GOT3 (cell line): ENCODE measurements around the gene ZNF697.
"Not testable (repeated sequence)": the region's sequence is repeated elsewhere in the genome, so short reads cannot be mapped to it uniquely, and the experiment has no call there.

Source experiments
- DNase-seq: peaks from one replicate; lab custom pipeline; 2025; ENCODE audit warnings: mixed read lengths; lab: John Stamatoyannopoulos, UW

Gene ZNF697

DNA sequence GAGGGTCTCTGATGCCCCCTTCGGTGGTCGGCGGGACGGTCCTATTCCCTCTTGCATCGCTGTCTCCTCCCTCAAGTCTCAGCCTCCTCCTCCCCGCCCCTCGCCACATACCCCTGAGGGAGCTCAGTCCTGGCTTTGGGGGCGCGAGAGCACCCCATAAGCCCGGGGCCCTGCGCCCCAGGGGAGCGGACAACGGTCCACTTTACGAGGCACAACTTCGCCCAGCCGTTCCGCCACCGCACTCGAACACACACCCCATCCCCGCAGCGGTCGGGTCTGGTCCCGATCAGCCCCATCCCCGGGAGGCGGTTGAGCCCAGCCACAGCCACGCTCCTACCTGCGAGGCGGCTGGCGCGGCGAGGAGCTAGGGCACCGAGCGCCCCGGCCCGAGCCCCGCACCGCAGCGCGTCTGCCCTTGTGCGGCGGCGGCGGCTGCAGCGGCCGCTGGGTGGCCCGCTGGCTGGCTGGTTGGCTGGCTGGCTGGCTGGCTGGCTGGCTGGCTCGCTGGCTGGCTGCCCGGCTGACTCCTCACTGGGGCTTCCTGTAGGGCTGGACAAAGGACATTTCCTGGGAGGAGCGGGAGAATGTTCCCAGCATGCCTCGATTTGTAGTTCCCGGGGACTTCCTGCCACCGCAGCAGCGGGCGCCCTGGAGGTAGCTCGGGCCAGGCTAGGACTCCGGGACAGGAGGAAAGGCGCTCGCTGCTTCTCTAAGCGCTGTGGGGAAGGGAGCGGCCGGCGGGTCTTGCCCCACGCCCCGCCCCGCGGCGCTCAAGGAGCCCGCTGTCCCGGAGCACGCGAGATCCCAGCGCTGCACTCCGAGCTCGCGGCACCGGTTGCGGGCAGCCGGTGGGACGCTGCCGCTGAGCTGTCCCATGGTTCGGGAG lies at the start of gene ZNF697:
Gene ZNF697 (minus strand): TSS at position 533 of the 886 bp plus-strand sequence. CDS start 22,166 bp downstream, outside the sequence.
- DNase-seq, result peak; percentile 66

DNA sequence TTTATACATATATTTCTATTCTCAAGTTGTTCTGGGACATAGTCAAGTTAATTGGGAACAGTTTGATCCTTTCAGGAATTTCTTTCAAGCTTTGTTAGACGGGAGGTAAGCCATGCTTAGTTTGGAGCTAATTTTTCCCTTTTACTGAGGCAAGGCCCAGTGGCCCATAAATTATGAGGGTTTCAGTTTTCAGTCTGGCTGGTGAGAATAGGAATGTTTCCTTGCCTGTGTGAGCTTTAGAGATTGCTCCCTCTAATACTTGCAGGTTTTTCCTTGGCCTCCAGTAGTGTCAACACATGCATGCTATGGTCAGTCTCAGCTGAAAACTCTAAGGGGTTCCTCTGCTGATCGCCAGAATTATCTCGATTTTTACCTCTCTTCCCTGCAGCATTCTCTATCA lies 49.5 kb upstream of the ZNF697 start:
- DNase-seq, result no peak

DNA sequence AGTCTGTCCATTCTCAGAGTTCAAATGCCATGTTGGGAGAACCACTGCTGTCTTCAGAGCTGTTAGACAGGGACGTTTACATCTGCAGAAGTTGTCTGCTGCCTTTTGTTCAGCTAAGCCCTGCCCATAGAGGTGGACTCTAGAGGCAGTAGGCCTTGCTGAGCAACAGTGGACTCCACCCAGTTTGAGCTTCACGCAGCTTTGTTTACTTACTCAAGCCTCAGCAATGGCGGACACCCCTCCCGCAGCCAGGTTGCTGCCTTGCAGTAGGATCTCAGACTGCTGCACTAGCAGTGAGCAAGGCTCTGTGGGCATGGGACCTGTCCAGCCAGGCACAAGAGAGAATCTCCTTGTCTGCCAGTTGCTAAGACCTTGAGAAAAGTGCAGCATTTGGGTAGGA lies 48.8 kb upstream of the ZNF697 start:
- not testable (repeated sequence) for DNase-seq

DNA sequence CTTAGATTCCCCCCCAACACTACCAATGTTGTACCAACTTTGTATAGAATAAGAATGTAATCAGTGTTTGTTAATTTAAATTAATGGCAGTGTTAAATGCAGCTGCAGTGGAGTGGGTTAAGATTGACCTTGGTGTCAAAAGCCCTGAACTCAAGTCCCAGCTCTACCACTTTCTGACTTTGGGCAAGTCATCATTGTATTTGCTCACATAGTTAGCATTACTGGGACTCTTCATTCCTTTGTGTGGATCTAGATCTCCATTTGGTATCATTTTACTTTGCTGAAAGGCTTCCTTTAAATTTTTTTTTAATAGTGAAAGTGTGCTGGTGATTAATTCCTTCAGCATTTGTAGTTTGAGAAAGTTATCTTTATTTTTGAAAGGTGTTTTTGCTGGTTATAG lies 41.4 kb upstream of the ZNF697 start:
- no peak for DNase-seq

DNA sequence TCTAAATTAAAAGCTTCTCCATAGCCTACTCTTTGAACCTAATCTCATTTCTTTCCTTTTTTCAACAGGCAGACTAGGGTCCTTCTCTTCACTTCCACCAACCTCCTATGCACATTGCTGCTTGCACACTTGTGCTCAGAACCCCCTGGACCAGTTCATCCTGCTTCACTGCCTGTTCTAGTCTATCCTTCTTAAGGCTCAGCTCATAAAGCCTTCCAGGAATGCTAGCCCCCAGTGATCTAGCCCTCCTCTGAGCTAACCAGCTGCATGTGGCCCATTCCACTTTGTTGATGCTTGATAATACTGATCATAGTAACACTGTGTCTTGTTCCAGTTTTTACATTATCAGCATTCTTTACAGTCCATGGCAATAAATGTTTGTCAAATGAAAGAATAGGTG lies 40.7 kb upstream of the ZNF697 start:
- DNase-seq, result no peak

DNA sequence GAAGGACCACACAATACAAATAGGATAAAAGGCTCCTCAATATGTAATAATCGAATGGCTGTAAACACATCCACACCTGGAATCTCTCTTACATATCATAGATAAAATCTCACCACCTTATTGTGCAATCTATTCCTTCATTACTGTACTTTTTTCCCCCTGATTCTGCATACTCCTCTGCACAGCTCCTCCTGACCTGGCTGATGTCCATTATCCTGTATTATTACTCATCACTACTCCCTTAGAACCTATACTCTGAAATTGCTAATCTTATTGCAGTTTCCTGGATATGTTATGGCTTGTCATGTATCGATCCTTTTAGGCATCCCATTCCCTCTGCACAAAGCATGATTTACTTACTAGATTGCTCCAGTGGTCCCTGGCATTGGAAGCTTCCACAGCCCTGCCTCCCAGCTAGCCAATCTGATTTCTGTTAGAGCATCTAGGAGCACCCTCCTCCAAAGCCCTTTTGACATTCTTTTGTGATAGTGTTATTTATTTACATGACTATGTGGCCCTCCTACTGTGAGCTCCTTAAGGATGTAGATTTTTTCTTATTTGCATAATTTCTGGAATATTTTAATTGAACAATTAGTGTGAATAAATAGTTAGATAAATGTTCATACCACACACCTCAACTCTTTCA lies 39.5 kb upstream of the ZNF697 start:
- no peak for DNase-seq

DNA sequence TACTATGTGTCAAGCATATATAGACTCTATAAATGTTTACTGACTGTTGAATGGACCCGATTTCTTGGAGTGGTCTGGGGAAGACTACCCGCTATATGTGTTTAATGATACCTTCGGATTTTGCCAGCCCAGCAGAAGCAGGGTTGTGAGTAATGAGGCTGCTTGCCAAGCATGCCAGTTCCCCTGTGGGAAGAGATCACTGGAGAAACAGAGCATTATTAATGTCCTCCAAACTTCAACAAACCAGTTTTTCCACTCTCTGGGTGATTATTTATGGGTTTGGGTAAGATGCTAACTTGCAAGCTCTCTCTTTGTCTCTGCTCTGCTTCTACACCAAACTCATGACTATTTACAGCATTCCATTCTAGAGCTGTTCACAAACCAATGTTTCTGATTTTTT lies 38.6 kb upstream of the ZNF697 start:
- no peak for DNase-seq

DNA sequence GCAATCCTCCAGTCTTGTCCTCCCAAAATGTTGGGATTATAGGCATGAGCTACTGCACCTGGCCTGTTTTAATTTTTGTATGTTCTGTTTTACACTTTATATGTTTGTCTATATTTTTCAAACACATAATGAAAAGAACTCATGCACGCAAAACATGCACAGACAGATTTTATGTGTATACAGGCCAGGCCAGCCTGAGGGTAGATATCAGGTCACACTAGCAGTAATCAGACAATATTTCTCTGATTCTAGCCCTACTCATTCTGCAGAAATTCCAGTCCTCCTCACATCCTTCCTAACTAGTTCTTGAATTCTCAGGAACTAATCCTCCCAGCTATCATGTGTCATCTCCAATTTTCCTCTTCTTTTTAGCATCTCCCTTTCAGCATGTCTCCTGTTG lies 35.8 kb upstream of the ZNF697 start:
- DNase-seq, result no peak

DNA sequence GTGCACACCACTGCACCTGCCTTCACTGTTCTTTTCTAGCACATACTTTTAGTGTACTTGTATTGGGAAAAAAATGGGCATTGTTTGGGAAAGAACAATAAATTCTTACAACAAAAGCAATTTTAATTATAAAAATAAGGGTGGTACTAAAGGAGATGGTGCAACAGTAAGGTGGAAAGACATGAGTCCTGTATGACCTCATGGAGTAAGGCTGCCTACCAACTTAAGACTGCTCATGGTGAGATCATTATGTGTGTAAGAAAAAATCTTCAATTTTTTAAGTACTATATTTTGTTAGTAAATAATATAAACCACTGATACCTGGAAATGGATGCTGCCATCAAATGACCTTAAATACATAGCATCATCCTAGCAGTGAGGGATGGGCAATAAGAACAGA lies 34.1 kb upstream of the ZNF697 start:
- DNase-seq, result no peak

DNA sequence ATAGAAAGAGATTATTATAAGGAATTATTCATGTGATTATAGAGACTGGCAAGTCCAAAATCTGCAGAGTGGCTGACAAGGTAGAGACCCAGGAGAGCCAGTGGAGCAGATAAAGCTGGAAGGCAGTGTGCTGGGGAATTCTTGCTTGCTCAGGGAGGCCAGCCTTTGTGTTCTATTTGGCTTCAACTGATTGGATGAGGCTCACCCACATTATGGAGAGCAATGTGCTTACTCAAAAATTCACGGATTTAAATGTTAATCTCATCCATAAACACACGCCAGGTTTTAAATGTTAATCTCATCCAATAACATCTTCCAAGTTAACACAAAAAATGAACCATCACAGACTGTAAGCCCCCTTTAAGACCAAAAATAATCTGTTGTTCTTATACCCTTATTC lies 33.5 kb upstream of the ZNF697 start:
- no peak for DNase-seq

DNA sequence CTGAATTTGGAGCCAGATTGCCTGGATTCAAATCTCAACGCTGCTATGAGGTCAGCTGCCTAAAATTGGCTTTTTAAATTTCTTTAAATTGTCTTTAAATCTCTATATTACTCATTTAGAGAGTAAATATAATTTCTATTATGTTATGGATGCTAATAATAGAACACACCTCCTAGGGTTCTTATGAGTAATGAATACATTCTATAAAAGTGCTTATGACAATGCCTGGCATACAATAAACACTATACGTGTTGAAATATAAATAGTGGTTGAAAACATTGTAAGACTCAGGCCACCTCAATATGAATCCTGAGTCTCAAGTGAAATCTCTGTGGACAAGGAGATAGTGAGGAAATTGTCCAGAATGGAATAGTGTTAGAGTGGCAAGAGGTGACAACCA lies 32.7 kb upstream of the ZNF697 start:
- no peak for DNase-seq

DNA sequence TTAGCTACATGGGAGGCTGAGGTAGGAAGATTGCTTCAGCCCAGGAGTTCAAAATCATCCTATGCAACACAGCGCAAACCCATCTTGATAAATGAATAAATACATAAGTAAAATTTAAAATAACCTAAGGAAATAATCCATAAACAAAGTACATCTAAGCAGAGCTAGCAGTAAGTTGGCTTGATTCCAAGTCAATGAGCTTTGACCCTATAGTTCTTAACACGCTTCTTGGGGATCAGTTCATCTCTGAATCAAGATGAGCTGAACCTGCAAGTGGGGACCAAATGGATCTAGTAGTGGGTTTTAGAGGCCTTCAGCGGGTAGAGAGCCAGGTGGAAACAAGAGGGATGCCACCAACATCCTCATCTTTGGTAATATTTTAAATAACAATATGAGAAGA lies 32.1 kb upstream of the ZNF697 start:
- DNase-seq, result no peak

DNA sequence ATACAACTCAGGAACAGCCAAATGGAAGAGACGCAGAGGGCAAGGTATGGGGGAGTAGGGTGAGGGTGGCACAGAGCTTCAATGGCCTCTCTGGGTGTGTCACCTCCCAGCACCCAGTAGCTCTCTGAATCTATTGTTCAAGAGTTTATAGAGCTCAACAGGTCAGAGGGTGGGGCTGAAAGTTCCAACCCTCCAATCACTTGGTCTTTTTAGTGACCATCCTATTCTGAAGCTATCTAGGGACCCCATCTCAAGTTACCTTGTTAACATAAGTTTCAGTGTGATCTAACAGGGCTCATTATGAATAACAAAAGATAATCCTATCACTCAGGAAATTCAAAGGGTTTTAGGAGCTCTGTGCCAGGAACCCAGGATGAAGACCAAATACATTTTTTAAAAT lies 31.2 kb upstream of the ZNF697 start:
- no peak for DNase-seq

DNA sequence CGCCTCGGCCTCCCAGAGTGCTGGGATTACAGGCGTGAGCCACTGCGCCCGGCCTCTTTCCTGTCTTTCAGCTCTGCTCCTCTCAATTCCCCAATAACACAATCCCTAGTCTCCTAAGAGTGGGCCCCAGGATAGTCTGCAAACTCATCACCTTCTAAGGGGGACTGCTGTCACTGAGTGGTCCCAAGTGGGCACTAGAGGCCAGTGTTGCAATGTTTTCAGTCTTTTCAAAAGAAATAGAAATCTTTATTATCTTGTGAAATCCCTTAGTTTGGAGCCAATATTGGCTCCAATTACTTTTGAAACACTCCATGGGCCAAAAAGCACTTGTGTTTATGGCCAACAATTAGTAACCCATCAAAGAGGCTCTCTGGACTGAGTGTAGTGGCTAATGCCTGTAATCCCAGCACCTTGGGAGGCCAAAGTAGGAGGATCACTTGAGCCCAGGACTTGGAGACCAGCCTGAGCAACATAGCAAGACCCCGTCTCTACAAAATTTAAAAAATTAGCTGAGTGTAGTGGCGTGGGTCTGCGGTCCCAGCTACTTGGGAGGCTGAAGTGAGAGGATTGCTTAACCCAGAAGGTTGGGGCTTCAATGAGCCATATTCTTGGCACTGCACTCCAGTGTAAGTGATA lies 28.6 kb upstream of the ZNF697 start:
- DNase-seq, result no peak

DNA sequence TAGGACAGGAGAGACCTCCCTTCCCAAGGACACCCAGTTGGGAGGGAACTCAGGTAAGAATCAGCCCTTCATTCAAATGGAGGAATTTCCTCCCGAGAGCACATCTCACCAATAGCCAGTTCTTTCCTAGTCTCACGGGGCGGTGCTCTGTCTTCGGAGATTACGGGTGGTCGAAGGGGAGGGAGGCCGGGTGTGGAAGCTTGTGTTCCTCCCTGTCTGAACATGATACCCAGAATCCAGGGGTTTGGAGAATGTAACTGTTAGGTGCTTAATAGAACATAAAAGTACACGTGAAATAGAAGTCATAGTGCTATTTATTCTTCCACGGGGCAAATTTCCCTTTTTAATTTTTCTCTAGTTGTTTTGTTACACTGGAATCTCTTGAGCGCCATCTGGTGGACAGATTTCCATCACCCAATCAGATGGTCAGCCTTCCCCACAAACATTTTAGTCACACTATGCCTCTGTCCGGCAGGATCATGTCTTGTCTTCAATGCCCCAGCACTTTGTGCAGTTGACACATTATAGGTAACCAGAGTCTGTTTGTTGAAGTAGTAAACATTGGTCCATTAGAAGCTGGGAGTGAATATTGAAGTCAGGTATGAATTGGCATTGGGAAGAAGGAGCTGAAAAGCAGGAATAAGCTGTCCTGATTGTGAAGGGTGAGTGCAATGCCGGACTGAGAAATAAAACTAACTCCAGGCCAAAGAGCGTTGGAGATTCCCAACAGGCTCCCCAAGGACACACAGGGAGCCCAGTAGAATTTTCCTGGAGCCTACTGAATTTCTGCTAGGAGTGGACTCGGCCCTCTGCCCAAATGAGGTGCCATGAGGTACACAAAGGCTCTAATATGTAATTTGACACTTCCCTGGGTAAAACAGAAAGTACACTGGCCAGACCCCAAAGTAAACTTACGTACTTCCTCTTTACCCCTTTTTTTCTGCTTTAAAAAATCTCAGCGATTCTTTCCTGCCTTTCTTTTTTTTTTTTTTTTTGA lies 27.6 kb upstream of the ZNF697 start:
- peak; percentile 8 for DNase-seq

DNA sequence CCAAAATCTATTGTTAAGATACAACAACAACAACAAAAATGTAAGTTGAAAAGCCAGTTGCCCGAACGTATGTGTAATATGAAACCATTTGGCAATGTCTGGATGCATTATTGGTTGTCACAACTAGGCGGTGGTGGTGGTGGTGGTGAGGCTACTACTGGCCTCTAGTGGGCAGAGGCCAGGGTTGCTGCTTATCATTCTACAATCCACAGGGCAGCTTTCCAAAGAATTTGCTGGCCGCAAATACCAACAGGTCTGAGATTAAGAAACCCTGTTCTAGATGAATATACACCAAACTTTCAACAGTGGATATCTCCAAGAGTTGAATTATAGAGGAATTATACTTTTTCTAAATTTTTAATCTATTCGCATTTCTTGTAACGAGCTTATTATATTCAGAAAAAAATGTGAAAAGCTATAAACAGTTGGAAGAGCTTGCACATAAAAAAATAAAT lies 26.8 kb upstream of the ZNF697 start:
- peak; percentile 2 for DNase-seq

DNA sequence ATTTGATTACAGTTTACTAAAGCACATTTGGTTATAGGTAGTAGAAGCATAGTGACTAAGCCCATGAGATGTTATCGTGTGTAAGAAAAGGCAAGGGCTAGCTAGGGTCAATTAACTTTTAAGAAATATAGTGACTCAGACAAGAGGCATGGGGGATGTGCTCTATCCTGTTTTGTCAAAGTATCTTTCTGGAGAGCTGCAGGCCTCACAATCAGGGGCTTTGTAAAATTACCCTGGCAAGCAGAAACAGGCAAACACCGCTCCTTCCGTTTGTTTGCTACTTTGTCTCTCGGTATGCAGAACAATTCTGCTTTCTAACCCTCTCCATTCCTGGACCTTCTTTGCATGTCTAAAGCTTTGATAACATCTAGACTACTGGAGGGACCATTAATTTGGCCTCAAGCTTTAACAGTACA lies 26.1 kb upstream of the ZNF697 start:
- no peak for DNase-seq

DNA sequence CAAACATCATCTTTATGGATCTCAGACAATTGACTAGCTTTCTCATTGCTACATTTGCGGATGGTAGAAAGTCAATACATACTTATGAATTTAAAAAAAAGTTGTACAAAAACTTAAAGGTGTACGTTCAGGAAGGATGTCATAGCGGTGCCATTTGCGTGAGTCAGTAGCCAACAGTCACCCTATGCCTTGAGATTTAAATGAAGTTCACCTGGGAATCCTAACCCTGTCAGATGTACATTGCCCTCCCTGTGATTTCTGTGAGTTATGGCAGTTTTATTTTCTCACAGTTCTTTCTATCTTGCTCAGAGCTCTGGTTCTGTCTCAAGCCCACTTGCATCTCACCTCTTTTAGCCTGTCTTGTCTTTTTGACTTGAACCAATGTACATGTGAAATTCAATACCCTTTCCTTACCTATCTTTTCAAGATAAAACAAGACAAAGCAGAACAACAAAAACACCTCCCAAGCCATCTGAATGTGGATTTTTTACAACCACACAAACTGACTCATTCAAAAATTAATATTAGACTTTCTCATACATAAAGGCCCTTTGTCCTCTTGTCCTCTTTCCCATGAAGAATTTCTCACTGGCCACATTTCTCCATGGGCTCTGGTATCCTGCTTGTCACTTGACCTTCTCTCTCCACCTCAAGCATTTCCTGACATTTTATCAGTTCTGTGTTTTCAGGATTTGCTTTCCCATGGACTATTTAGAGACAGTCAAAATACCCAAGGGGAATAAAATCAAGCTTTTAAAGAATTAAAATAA lies 25.3 kb upstream of the ZNF697 start:
- DNase-seq, result no peak

DNA sequence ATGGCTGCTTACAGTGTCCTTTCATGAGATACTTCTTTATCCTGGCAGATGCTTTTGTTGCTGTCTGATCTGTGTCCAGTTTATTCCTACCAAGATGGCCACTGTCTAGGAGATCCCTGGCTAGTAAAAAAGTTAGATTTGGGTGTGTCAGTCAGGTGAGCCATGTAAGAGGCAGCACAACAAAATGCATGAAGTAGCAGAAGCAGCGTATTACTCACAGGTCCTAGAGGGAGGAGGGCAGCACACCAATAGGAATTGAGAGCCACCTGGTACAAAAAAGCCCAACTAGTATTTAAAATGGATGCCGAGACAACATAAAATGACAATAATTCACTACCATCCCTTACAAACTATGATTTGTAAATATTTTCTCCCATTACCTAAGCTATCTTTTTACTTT lies 22.8 kb upstream of the ZNF697 start:
- DNase-seq, result no peak

DNA sequence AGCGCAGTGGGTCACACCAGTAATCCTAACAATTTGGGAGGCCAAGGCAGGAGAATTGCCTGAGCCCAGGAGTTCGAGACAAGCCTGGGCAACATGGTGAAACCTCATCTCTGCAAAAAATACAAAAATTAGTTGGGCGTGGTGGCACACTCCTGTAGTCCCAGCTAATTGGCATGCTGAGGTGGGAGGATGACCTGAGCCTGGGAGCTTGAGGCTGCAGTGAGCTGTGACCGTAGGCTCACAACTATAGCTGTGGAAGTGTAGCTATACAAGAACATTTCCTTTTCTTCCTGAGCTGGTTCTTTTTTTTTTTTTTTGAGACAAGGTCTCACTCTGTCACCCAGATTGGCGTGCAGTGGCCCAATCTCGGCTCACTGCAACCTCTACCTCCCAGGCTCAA lies 19.1 kb upstream of the ZNF697 start:
- no peak for DNase-seq

DNA sequence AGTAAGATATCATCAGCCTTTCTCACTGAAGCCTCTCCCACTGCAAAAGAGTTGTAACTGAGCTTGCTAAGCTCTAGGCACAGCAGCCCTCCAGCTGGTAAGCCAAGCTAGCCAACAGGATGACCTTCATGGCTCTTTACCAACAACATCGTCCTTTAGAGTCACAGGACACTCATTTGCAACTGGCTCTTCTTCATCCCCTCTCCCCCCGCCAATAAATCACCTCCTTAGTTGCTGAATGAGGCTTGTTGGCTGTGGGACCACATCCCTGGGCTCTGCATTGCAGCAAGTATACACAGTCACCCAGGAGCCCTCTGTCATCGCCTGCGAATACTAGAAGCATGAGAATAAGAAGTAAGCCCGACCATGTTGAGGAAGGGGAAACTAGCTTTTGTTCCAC lies 16.0 kb upstream of the ZNF697 start:
- DNase-seq, result no peak
